Omental fat pad (tissue), 4 donors: ENCODE measurements around the gene RNF112. TPM values are rescaled to one million over a fixed set of nuclear protein-coding genes. Genes with fewer than 3 reads are reported as not detected.

Source experiments
- ATAC-seq: fragments of 150-250 bp; one replicate; pipeline ENCODE4 v1.9.1; 2016; ENCODE audit warnings: mild to moderate bottlenecking, moderate library complexity; ENCODE audit not compliant: low FRiP score
- DNase-seq: peaks from one replicate; pipeline ENCODE4 v3.0.0-alpha.2; 2019; ENCODE audit warnings: low spot score
- CTCF ChIP-seq, 3 donors: fragments of 450-650 bp; IDR thresholded peaks; one replicate each; pipeline ENCODE4 v1.5.1; 2016 to 2017; ENCODE audit warnings: antibody characterized with exemption in 3 of 3, mild to moderate bottlenecking in 3 of 3, moderate library complexity in 2 of 3
- total RNA-seq, 4 donors: library from RNA; depleted of rRNA; stranded (reverse); fragments of >200 nt; gene quantifications; one replicate each; pipeline ENCODE4 v1.1.0, GENCODE V29; 2016

The RNF112 gene
- total RNA-seq, 4 donors from 2014 or later: 0.44 to 3.0 (median 1.7) TPM

GRCh38 chr17:19418251-19418992 is 7.4 kb downstream of the RNF112 start:
- ATAC-seq: no peak
- DNase-seq: no peak
- no peak for TF ChIP-seq CTCF (IDR thresholded peaks at IDR 0.05)

- DNase-seq (no peak), ATAC-seq (no peak)
- TF ChIP-seq CTCF (IDR thresholded peaks at IDR 0.05): no peak
Observed at GRCh38 chr17:19421219-19421618, 10.2 kb downstream of the RNF112 start.

GRCh38 chr17:19421926-19422325 is 10.9 kb downstream of the RNF112 start:
- no peak for TF ChIP-seq CTCF (IDR thresholded peaks at IDR 0.05)
- no peak for DNase-seq
- ATAC-seq: no peak

- DNase-seq (no peak), ATAC-seq (peak; percentile 78)
- TF ChIP-seq CTCF (IDR thresholded peaks at IDR 0.05): no peak
Observed at GRCh38 chr17:19424934-19425868, 14.2 kb downstream of the RNF112 start.

GRCh38 chr17:19426631-19427030 is 15.6 kb downstream of the RNF112 start:
- DNase-seq (no peak), ATAC-seq (no peak)
- TF ChIP-seq CTCF (IDR thresholded peaks at IDR 0.05): no peak

- ATAC-seq: no peak
- DNase-seq: no peak
- TF ChIP-seq CTCF (IDR thresholded peaks at IDR 0.05): no peak
Observed at GRCh38 chr17:19431691-19432090, 20.7 kb downstream of the RNF112 start.
